NB4 (cell line): ENCODE data around the gene B3GLCT.

Experiments
- CTCF ChIP-seq: IDR thresholded peaks from one replicate; pipeline ENCODE4 v1.5.1; 2012; ENCODE audit warnings: low read depth, low read length
- MAX ChIP-seq: IDR thresholded peaks from 2 replicates; pipeline ENCODE4 v1.6.1; 2011; ENCODE audit warnings: low read depth, low read length

GRCh38 chr13:31162151-31163008 is 37.4 kb upstream of the B3GLCT start:
- TF ChIP-seq CTCF (no peak), MAX (peak; percentile 81)
